ENCODE results near the gene MEDAG.

DNA sequence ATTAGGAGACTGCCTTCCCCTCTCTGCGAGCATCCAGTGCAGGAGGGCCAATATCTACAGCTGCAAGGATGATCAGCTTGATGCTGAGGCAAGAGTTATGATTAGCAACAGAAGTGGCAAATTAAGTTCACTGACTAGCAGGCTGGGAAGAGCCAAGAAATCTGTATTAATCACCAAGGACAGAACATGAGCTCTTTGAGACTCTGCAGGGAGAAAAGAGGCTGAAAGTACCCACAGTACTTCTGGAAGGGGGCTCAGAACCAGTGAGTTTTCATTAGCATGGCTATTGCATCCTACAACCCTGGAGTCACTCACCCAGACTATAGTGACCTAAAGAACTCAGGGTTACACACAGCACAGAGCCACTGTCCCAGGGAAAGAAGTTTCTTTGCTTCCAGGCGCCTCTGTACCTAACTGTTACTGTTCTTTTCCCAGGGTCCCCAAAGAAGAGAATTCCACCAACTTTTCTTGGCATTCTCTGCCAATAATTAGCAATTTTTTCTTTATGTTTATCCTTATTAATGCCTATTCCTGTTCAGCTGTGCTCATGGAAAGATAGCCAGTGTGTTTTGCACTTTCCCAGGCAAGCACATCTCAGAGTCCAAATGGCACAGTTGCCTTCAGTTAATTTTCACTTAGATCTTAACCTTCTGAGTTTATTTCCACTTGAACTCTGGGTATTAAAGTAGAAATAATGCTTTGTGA lies 25.8 kb upstream of the MEDAG start:
- TF ChIP-seq CTCF (IDR thresholded peaks at IDR 0.05): no peak
- TF ChIP-seq POLR2A (IDR thresholded peaks at IDR 0.05): no peak
